HepG2 (cell line): ENCODE measurements around the gene NELFB. TPM values are rescaled to one million over a fixed set of nuclear protein-coding genes. Genes with fewer than 3 reads are reported as not detected.

ENCODE experiments used
- CCAR2 ChIP-seq: fragments of 200-400 bp; formaldehyde crosslinking; optimal IDR thresholded peaks from 2 replicates; pipeline ENCODE3; 2018; ENCODE audit warnings: low read depth, mild to moderate bottlenecking, low read length, moderate library complexity
- ERF ChIP-seq: IDR thresholded peaks from 2 replicates; pipeline ENCODE4 v1.6.1; 2018; ENCODE audit warnings: missing biosample characterization, missing genetic modification reagents
- FOXA3 ChIP-seq: IDR thresholded peaks from 2 replicates; pipeline ENCODE4 v1.6.1; 2016; ENCODE audit warnings: missing genetic modification reagents, missing compliant biosample characterization
- GATA4 ChIP-seq: sonication (generic); IDR thresholded peaks from 2 replicates; pipeline ENCODE4 v1.6.1; 2016; ENCODE audit warnings: antibody characterized with exemption, low read depth, borderline replicate concordance
- GLMP ChIP-seq: sonication (generic); formaldehyde crosslinking; IDR thresholded peaks from 2 replicates; pipeline ENCODE4 v1.9.0; 2021; ENCODE audit warnings: missing genetic modification reagents, mild to moderate bottlenecking, borderline replicate concordance
- HBP1 ChIP-seq: IDR thresholded peaks from 2 replicates; pipeline ENCODE4 v1.6.1; 2016; ENCODE audit warnings: low read depth, control low read depth
- MED8 ChIP-seq: sonication (generic); formaldehyde crosslinking; IDR thresholded peaks from 2 replicates; pipeline ENCODE4 v1.8.1; 2023; ENCODE audit warnings: mild to moderate bottlenecking, missing genetic modification reagents; ENCODE audit not compliant: insufficient replicate concordance
- NFYC ChIP-seq: IDR thresholded peaks from 2 replicates; pipeline ENCODE4 v1.6.1; 2016; ENCODE audit warnings: missing genetic modification reagents, missing compliant biosample characterization
- SP1 ChIP-seq, 2 experiments: fragments of 450-650 bp in 1 of 2; sonication (generic) in 1 of 2; formaldehyde crosslinking in 1 of 2; IDR thresholded peaks; 2 replicates each; pipeline versions ENCODE4 v1.4.0 to v1.6.1; 2016 to 2020; ENCODE audit warnings: missing genetic modification reagents in 1 of 2
- TCF7 ChIP-seq: sonication (generic); IDR thresholded peaks from 2 replicates; pipeline ENCODE4 v1.6.1; 2016; ENCODE audit warnings: antibody characterized with exemption, low read depth
- THYN1 ChIP-seq: sonication (generic); formaldehyde crosslinking; IDR thresholded peaks from 2 replicates; pipeline ENCODE4 v1.8.1; 2023; ENCODE audit warnings: low read depth, mild to moderate bottlenecking, moderate library complexity, missing genetic modification reagents, borderline replicate concordance
- TMF1 ChIP-seq: sonication (generic); formaldehyde crosslinking; IDR thresholded peaks from 2 replicates; pipeline ENCODE4 v1.8.1; 2022; ENCODE audit warnings: low read depth, missing genetic modification reagents
- ZFX ChIP-seq: sonication (generic); formaldehyde crosslinking; IDR thresholded peaks from 2 replicates; pipeline ENCODE4 v1.4.0; 2020; ENCODE audit warnings: mild to moderate bottlenecking, low read depth, missing genetic modification reagents, moderate library complexity
- ZNF256 ChIP-seq: sonication (generic); formaldehyde crosslinking; conservative IDR thresholded peaks from 2 replicates; pipeline ENCODE4 v1.4.0; 2020; ENCODE audit warnings: missing genetic modification reagents
- ZNF335 ChIP-seq: sonication (generic); formaldehyde crosslinking; IDR thresholded peaks from 2 replicates; pipeline ENCODE4 v1.4.0; 2020; ENCODE audit warnings: missing genetic modification reagents
- ZNF431 ChIP-seq: sonication (generic); formaldehyde crosslinking; IDR thresholded peaks from 2 replicates; pipeline ENCODE4 v1.9.0; 2022; ENCODE audit warnings: missing genetic modification reagents, low read depth, mild to moderate bottlenecking, borderline replicate concordance
- ZNF546 ChIP-seq: sonication (generic); formaldehyde crosslinking; conservative IDR thresholded peaks from 2 replicates; pipeline ENCODE4 v1.8.1; 2023; ENCODE audit warnings: mild to moderate bottlenecking, missing genetic modification reagents
- ZNF550 ChIP-seq: sonication (generic); formaldehyde crosslinking; IDR thresholded peaks from 2 replicates; pipeline ENCODE4 v1.4.0; 2020; ENCODE audit warnings: mild to moderate bottlenecking, missing genetic modification reagents, borderline replicate concordance
- ZNF567 ChIP-seq: sonication (generic); formaldehyde crosslinking; IDR thresholded peaks from 2 replicates; pipeline ENCODE4 v1.8.1; 2023; ENCODE audit warnings: mild to moderate bottlenecking, missing genetic modification reagents, borderline replicate concordance
- ZNF572 ChIP-seq: sonication (generic); formaldehyde crosslinking; IDR thresholded peaks from 2 replicates; pipeline ENCODE4 v1.5.1; 2020; ENCODE audit warnings: mild to moderate bottlenecking, missing genetic modification reagents
- ZNF644 ChIP-seq: IDR thresholded peaks from 2 replicates; pipeline ENCODE4 v1.6.1; 2016; ENCODE audit warnings: low read depth
- ZNF761 ChIP-seq: sonication (generic); formaldehyde crosslinking; conservative IDR thresholded peaks from 2 replicates; pipeline ENCODE4 v1.4.0; 2020; ENCODE audit warnings: mild to moderate bottlenecking, missing genetic modification reagents
- polyA plus RNA-seq, 8 experiments: library from polyadenylated mRNA; depleted of rRNA in 3 of 8; stranded (reverse) in 7 of 8; unstranded in 1 of 8; fragments of >200 nt; fragmentation: Illumina TruSeq in 4 of 8; extraction: Trizol in 4 of 8; gene quantifications; 2 replicates each; pipeline versions ENCODE4 v1.2.1 to v1.2.3, GENCODE V29; 2011 to 2016; ENCODE audit warnings: low read depth in 4 of 8, missing spikeins in 1 of 8, mixed read lengths in 1 of 8; ENCODE audit not compliant: insufficient read depth in 1 of 8
- total RNA-seq, 5 experiments: library from RNA; depleted of rRNA; stranded (reverse); fragments of >200 nt; fragmentation: Illumina TruSeq; extraction: Trizol; gene quantifications; 2 replicates each; pipeline ENCODE4 v1.2.3, GENCODE V29; 2016; ENCODE audit warnings: low read depth in 1 of 5
- TF ChIP-seq, protein P1 (sequence below): sonication (generic); formaldehyde crosslinking; IDR thresholded peaks from 2 replicates; pipeline ENCODE4 v1.5.1; 2020; ENCODE audit warnings: mild to moderate bottlenecking, moderate library complexity, missing genetic modification reagents
- TF ChIP-seq, protein P2 (sequence below): IDR thresholded peaks from 2 replicates; pipeline ENCODE4 v1.6.1; 2016; ENCODE audit warnings: missing biosample characterization, missing genetic modification reagents, low read depth

The NELFB gene
- total and polyA plus RNA-seq, 2 of the 13 experiments (the other 11 are each of a cell fraction or from before 2014, with no cell fraction given): 26.5 to 45.8 TPM

- TF ChIP-seq GLMP (CRISPR knock-in tag) (no peak), ERF (CRISPR knock-in tag) (peak; percentile 59), NFYC (CRISPR knock-in tag) (no peak; the same call in none of the 2 replicates), ZNF550 (CRISPR knock-in tag) (no peak), GATA4 (0 out of 2 replicates have a peak, but pooled peaks have one; percentile 16), TCF7 (no peak), ZNF567 (CRISPR knock-in tag) (0 out of 2 replicates have a peak, but pooled peaks have one; percentile 66), THYN1 (CRISPR knock-in tag) (no peak), TMF1 (no peak), ZNF546 (CRISPR knock-in tag) (no peak), ZFX (CRISPR knock-in tag) (peak; percentile 65), HBP1 (CRISPR knock-in tag) (no peak), CCAR2 (no peak), ZNF256 (CRISPR knock-in tag) (no peak), MED8 (no peak), ZNF761 (CRISPR knock-in tag) (peak; percentile 53; the same call in 1 of the 2 replicates), ZNF431 (CRISPR knock-in tag) (0 out of 2 replicates have a peak, but pooled peaks have one; percentile 20), SP1 (IDR thresholded peaks at IDR 0.05) (no peak), SP1 (CRISPR knock-in tag; IDR thresholded peaks at IDR 0.05) (peak; percentile 87), ZNF644 (CRISPR knock-in tag) (no peak), ZNF335 (CRISPR knock-in tag) (0 out of 2 replicates have a peak, but pooled peaks have one; percentile 34), FOXA3 (CRISPR knock-in tag) (peak; percentile 32; the same call in 1 of the 2 replicates), ZNF572 (peak; percentile 51; the same call in 1 of the 2 replicates)
- TF ChIP-seq, protein P1, sequence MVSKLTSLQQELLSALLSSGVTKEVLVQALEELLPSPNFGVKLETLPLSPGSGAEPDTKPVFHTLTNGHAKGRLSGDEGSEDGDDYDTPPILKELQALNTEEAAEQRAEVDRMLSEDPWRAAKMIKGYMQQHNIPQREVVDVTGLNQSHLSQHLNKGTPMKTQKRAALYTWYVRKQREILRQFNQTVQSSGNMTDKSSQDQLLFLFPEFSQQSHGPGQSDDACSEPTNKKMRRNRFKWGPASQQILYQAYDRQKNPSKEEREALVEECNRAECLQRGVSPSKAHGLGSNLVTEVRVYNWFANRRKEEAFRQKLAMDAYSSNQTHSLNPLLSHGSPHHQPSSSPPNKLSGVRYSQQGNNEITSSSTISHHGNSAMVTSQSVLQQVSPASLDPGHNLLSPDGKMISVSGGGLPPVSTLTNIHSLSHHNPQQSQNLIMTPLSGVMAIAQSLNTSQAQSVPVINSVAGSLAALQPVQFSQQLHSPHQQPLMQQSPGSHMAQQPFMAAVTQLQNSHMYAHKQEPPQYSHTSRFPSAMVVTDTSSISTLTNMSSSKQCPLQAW (CRISPR knock-in tag): peak; percentile 33; the same call in 1 of the 2 replicates
- TF ChIP-seq, protein P2, sequence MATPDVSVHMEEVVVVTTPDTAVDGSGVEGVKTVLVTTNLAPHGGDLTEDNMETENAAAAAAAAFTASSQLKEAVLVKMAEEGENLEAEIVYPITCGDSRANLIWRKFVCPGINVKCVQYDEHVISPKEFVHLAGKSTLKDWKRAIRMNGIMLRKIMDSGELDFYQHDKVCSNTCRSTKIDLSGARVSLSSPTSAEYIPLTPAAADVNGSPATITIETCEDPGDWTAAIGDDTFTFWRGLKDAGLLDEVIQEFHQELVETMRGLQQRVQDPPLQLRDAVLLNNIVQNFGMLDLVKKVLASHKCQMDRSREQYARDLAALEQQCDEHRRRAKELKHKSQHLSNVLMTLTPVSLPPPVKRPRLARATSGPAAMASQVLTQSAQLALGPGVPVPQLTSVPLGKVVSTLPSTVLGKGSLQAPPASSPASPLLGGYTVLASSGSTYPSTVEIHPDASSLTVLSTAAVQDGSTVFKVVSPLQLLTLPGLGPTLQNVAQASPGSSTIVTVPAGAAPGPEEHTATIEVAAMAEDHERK (CRISPR knock-in tag): no peak
These were observed 37.6 kb upstream of the NELFB start (continued) for GRCh38 chr9:137217276-137218211.
